GM20431 (cell line): ENCODE measurements around the gene SESTD1.

ENCODE experiments used
- in situ Hi-C: fragments of 300-500 bp; cut with MseI, MboI; formaldehyde crosslinking; loops from one replicate; pipeline ENCODE4 v1.15.0; 2020; ENCODE audit warnings: low sequenced_read_pairs; ENCODE audit not compliant: unreplicated experiment

The SESTD1 gene, protein sequence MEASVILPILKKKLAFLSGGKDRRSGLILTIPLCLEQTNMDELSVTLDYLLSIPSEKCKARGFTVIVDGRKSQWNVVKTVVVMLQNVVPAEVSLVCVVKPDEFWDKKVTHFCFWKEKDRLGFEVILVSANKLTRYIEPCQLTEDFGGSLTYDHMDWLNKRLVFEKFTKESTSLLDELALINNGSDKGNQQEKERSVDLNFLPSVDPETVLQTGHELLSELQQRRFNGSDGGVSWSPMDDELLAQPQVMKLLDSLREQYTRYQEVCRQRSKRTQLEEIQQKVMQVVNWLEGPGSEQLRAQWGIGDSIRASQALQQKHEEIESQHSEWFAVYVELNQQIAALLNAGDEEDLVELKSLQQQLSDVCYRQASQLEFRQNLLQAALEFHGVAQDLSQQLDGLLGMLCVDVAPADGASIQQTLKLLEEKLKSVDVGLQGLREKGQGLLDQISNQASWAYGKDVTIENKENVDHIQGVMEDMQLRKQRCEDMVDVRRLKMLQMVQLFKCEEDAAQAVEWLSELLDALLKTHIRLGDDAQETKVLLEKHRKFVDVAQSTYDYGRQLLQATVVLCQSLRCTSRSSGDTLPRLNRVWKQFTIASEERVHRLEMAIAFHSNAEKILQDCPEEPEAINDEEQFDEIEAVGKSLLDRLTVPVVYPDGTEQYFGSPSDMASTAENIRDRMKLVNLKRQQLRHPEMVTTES

GRCh38 chr2:179264368-179265081 is at the start of gene SESTD1:
SESTD1 (minus strand) TSS chr2:179264832; CDS start chr2:179191841, 72,991 bp downstream.
- in situ Hi-C loops, result no loop called here

GRCh38 chr2:179313057-179313456 is 48.4 kb upstream of the SESTD1 start:
- in situ Hi-C loops, result no loop called here

DNA sequence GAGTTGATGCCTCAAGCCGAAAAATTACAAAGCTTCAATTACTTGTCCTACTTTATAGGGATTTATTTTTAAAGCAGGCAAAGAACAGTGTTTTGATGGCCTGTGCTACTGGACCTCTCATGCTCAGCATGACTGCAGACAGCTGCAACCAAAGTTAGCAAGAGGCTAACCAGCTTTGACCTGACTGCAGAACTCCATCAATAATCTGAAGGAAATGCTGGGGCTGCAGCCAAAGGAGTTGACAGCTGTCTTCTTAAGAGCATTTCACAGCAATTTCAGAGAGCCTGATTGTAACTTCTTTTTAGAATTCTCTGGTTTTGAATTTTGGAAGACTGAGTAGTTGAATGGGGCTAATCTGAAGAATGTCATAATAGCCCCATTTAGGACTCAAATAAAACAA is 46.5 kb upstream of the SESTD1 start:
- in situ Hi-C loops, result no loop called here

DNA sequence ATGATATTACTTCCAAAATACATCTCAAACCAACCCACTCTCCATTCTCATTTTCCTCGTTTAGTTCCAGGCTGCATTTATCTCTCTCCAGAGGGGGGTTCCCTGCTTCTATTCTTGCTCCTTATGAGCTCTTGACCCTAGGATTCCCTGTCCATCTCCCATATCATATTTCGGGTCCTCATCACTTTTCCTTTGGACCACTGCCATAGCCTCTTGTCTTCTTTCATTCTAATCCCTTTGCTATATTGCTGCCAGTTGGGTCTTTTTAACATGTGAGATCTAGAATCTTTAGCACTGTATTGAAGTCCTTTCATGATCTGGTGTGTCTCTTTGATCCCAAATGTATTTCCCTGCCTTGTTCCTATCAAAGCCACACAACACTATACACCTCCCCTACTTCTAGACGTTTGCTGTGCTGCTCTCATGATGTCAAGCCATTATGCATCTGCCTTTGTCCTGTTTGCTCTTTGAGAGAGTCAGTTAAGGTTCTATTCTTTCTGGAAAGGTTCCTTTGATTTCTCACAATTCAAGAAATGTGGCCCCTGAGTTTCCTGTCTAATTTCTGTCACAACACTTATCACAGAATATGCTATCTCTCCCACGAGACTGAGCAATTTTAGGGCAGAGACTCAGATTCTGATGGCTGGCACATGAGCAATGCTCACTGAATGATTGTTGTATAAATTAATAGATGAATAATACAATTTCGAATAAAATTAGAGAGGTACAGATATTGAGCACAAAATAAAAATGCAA is 43.2 kb upstream of the SESTD1 start:
- in situ Hi-C loops, result no loop called here

DNA sequence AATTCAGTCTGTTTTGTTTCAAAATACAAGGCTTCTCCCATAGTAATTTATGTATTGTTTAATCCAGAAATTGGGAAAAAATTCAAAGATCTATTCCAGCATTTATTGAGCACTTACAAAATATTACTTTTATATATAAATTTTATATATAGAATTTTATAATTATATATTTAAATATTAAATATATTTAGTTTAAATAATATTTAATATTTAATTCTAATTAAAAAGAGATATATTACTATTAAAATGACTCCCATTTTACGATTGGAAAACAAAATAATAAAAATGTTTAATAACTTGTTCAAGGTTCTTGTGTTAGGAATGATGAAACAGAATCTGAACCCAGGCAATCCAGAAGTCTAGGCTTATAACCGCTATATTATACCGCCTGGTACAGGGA is 40.5 kb upstream of the SESTD1 start:
- in situ Hi-C loops, result no loop called here

GRCh38 chr2:179304424-179304823 is 39.8 kb upstream of the SESTD1 start:
- in situ Hi-C loops, result no loop called here

GRCh38 chr2:179302764-179303571 is 38.3 kb upstream of the SESTD1 start:
- in situ Hi-C loops, result no loop called here

DNA sequence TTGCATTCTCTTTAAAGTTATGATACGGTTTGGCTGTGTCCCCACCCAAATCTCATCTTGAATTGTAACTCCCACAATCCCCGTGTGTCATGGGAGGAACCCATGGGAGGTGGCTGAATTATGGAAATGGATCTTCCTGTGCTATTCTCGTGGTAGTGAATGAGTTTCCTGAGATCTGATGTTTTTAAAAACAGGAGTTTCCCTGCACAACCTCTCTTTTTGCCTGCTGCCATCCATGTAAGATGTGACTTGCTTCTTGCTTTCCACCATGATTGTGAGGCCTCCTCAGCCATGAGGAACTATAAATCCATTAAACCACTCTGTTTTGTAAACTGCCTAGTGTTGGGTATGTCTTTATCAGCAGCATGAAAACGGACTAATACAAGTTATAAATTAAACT is 37.5 kb upstream of the SESTD1 start:
- in situ Hi-C loops, result no loop called here

- in situ Hi-C loops, result no loop called here
These were observed 34.0 kb upstream of the SESTD1 start for GRCh38 chr2:179298666-179299065.

- in situ Hi-C loops, result no loop called here
These were observed 33.3 kb upstream of the SESTD1 start for GRCh38 chr2:179297927-179298326.

DNA sequence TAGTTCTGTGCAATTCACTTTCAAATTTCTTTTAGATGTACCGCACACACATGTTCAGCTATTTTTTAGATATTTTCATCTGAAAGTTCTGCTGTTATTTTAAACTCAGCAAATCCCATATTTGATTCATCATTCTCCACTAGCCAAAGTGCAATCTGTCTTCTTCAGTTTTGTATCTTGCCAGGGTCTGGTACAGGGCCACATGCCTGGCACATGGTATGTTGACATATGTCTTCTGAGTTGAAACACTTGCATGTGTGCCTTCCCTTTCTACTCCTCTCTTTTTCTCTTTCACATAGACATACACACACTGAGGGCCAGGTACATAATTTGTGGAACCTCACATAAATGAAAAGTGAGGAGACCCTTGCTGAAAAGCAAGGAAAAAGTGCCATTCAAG is 25.7 kb upstream of the SESTD1 start:
- in situ Hi-C loops, result no loop called here

- in situ Hi-C loops, result no loop called here
These were observed 20.4 kb upstream of the SESTD1 start for GRCh38 chr2:179285060-179285459.

- in situ Hi-C loops, result no loop called here
These were observed 13.0 kb upstream of the SESTD1 start for GRCh38 chr2:179277429-179278196.

GRCh38 chr2:179275253-179276012 is 10.8 kb upstream of the SESTD1 start:
- in situ Hi-C loops, result no loop called here

- in situ Hi-C loops, result no loop called here
These were observed 10.1 kb upstream of the SESTD1 start for GRCh38 chr2:179274749-179275148.

- in situ Hi-C loops, result no loop called here
These were observed 8.9 kb upstream of the SESTD1 start for GRCh38 chr2:179273461-179273962.

DNA sequence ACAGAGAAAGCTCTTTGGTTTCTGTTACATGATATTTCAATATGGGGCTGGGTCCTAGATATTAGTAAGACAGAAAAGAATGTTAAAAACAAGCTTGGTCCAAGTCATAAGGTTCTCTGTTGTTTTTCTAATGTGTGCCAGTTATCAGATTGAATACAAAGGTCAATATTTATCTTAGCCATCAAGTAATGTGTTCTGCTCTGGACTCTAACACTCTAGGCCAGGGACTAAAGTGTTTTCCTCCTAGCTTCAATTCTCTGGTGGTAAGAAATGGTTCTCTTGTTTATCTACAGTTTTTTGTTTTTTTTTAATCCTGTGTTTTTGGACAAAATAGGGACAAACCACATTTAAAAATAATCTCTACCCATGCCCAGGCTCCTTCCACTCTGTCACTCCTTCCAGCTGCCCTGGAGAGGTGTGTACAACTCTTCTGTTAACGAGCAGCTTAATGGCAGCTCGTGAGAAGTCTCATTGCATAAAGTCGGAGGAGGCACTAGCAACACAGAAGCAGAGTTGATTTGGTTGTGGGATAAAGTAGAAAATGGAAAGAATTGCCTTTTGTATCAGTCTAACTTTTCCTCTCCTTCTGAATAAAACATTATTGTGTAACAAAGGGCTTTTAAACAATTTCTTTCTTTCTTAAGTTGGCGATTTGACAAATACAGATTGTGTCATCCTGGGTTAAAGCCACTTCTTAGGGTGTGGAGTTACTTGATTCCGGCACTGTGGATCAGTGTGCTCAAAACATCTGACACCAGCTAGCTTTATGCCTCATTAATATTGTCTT is 8.0 kb upstream of the SESTD1 start:
- in situ Hi-C loops, result no loop called here
